HG02763 (cell line): ENCODE data around the gene DNASE1L2.
A peak's percentile ranks its signal among the peaks of the same experiment; 100 is the strongest.
"Not testable (repeated sequence)": the region's sequence is repeated elsewhere in the genome, so short reads cannot be mapped to it uniquely, and the experiment has no call there.

Experiments
- ATAC-seq: cut with Tn5 transposase; IDR thresholded peaks from one replicate; pipeline ENCODE4 v1.9.1; 2021; ENCODE audit warnings: mild to moderate bottlenecking, moderate library complexity; ENCODE audit not compliant: unreplicated experiment

Gene DNASE1L2

DNA sequence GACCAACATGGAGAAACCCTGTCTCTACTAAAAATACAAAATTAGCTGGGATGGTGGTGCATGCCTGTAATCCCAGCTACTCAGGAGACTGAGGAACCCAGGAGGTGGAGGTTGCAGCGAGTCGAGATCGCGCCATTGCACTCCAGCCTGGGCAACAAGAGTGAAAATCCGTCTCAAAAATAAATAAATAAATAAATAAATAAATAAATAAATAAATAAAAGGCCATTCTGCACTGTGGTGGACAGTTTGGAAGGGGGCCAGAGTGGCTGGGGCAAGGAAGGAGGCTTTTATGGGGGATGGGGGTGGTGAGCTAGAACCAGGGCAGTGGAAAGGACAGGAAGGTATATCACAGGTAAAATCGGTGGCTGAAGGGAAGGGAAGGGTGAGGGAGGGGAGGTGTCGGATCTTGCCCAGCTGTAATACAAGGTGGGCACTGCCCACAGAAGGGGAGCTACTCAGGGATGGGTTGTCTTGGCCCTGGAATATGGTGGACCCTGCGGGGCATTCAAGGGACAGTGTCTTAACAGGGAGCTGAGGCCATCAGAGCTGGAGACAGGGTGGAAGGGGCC is 33.0 kb upstream of the DNASE1L2 start:
- not testable (repeated sequence) for ATAC-seq

DNA sequence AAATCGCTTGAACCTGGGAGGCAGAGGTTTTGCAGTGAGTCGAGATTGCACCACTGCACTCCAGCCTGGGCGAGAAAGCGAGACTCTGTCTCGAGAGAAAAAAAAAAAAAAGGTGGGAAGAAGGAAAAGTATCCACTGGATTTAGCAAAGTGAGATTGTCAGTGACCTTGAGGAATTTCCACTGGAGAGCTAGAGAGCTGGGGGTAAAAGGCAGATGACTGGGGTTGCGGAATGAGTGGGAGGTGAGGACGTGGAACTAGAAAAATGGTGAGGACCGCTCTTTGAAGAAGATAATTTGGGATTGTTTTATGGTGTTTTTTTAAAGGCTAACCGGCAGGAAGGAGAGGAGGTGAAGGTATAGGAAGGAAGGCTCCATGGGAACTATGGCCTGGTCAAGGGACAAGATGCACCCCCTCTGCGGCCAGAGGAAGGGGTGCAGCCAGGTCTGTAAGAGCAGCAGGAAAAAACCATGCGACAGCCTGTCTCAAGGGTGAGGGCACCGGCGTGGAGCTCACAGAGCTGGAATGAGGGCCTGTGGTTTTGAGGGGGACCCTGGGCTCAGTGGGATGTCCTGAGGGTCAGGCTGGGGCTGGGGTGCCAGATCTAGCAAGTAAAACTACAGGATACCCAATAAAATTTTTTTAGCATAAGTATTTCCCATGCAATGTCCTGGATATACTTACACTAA is 31.7 kb upstream of the DNASE1L2 start:
- peak; percentile 2 for ATAC-seq

DNA sequence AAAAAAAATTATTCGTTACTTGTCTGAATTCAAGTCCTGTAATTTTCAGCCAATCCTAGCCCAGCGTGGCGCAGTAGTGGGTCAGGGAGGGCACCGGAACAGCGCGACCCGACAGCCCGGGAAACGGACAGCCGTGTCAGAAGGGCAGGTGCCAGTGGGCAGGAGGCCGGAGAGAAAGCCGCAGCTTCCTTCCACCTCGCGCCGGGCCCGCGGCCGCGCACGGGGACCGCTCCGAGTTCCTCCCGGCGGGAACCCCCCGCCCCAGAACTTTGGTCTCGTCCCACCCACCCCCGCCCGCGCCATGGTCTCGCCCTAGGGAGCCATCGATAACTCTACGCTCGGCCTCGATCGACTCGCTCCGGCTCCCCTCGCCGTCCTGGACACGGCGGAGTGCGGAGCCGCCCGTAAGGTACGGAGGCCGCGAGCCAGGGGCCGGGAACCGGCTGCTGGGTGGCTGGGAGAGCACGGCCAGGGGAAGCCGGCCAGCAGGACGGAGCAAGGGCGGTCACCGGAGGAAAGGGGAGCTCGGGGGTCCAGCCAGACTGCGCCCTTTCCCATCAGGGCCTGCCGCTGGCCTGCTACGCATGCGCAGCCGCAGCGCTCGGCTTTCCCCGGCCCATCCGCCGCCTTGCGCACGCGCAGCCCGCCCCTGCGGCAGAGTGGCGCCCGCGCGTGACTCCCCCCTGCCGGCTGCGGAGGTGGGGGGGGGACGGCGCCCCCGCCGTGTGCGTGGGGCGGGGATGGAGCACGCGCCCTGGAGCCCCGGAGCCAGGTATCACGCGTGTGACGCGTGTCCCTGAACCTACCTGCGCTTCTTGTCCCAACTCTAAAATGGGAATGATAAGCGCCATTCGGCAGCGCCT is 30.9 kb upstream of the DNASE1L2 start, which contains the start of gene MLST8:
MLST8 (plus strand) TSS at position 351 of the 863 bp plus-strand sequence. CDS start 632 bp downstream, outside the sequence.
- peak; percentile 82 for ATAC-seq

DNA sequence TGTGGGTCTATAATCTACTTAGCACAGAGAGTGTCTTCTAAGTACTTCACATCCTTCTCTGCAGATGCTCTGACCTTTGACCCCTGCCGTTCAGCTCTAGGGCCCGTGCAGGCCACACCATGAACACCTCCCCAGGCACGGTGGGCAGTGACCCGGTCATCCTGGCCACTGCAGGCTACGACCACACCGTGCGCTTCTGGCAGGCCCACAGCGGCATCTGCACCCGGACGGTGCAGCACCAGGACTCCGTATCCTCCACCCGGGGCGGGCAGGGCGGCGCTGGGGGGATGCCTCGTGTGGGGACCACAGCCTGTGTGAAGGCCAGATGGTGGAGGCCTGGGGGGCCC is 30.3 kb upstream of the DNASE1L2 start:
- ATAC-seq, result no peak

DNA sequence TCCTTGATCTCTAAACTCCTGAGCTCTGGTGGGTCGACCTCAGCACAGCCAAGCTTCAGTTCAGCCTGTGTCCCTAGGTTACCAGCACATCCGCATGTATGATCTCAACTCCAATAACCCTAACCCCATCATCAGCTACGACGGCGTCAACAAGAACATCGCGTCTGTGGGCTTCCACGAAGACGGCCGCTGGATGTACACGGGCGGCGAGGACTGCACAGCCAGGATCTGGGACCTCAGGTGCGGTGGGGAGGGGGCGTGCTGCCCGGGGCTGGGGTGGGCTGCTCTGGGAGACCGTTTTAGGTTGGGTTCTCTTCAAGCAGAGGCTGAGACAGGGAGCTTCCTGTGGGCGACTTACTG is 29.8 kb upstream of the DNASE1L2 start:
- no peak for ATAC-seq

DNA sequence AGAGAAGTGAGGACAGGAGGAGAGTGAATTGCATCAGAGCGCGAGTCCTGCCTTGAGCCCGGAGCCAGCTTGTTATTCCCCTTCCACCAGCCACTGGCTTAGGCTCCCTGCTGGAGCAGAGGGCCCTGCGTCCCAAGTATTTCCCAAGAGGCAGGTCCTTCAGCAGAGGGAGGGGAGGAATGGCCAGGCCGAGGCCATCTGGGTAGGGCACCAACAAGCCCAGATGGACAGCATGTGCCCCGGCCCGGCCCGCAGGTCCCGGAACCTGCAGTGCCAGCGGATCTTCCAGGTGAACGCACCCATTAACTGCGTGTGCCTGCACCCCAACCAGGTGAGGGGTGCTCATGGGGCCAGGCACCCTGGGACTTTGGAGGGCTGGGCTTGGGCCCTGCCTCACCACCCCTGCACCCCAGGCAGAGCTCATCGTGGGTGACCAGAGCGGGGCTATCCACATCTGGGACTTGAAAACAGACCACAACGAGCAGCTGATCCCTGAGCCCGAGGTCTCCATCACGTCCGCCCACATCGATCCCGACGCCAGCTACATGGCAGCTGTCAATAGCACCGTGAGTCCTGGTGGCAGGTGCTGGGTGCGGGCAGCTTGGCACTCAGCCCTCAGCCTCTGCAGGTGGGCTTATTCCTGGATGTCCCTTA is 29.3 kb upstream of the DNASE1L2 start:
- ATAC-seq, result no peak

DNA sequence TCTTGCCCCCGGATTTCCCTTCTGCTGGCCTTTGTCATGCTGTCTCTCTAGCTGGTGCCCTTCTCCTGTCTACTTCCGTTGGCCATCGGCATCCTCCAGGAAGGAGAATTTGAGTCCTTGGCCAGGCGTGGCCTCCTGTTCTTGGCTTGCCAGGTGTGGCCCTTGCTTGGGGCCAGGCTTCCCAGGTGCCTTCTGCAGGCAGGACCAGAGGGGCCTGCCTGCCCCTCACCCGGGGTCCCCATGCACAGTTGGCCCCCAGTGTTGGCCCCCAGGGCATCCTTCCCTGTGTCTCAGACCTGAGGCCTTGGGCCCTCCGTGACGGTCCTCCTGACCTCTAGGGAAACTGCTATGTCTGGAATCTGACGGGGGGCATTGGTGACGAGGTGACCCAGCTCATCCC is 28.4 kb upstream of the DNASE1L2 start:
- no peak for ATAC-seq

DNA sequence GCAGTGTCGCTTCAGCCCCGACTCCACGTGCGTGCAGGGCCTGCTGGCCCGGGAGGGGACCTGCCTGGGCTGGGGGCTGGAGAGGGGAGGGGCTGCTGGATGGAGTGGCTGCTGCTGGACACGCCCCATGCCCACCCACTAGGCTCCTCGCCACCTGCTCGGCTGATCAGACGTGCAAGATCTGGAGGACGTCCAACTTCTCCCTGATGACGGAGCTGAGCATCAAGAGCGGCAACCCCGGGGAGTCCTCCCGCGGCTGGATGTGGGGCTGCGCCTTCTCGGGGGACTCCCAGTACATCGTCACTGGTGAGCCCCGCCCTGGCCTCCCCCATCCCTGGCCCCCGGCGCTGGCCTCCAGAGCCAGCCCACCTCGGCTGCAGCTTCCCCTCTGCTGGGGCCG is 27.9 kb upstream of the DNASE1L2 start:
- ATAC-seq, result no peak

DNA sequence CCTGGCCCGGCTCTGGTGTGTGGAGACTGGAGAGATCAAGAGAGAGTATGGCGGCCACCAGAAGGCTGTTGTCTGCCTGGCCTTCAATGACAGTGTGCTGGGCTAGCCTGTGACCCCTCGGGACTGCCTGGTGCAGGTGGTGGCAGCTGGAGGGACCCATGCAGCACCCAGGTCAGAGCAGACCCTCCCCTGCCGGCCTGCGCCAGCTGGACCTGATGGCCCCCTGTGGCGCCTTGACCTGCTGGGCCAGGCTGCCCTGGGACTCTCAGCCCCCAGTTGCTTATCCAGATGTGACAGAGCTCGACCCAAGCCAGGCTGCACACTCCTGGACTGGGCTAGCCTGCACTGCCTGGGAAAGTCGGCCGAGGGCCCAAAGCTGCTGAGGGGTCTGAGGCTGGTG is 27.5 kb upstream of the DNASE1L2 start:
- ATAC-seq, result no peak

DNA sequence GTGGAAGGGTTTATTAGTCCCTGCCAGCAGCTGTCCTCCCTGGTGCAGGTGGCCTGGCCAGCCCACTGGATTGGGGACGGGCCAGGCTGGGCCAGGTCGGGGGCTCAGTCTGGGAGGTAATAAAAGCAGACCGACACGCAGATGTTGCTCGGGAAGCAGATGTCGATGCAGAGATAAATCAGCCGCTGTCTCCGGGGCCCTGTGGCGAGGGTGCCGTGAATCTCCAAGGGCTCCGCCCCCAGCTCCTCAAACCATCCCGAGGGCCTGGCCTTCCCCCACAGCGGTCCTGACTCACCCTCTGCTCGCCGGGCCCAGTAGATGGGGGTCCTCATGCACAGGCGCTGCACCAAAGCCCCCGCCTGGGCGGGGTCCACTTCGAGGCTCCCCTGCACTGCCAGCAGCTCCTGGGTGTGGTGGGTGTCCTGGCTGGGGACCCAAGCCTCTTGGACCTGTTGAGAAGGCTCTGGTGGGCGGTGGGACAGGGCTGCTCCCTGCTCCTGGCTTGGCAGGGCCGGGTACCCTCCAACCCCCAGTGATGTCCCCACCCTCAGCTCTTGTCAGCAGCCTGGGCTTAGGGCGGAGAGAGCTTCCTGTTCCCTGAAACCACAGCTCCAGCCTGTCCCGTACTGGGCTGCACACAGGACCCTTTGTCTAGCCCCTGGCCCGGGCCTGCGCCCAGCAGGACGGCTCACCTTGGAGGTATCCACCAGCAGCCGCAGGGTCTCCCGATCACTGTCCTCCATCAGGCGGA is 26.8 kb upstream of the DNASE1L2 start:
- no peak for ATAC-seq

DNA sequence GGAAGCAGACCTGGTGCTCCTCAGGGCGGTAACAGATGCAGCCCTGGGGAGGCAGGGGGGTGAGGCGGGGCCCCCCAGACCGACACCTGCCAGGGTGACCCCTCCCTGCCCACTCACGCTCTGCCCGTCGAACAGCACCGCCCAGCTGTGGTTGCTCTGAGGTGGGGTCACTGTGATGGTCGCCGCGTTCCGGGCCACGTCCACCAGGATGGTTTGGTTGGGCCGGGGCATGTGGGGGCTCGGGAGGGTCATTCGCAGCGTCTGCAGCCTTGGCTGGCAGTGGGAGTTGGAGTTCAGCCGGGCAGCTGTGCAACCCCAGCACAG is 26.3 kb upstream of the DNASE1L2 start:
- ATAC-seq, result no peak

DNA sequence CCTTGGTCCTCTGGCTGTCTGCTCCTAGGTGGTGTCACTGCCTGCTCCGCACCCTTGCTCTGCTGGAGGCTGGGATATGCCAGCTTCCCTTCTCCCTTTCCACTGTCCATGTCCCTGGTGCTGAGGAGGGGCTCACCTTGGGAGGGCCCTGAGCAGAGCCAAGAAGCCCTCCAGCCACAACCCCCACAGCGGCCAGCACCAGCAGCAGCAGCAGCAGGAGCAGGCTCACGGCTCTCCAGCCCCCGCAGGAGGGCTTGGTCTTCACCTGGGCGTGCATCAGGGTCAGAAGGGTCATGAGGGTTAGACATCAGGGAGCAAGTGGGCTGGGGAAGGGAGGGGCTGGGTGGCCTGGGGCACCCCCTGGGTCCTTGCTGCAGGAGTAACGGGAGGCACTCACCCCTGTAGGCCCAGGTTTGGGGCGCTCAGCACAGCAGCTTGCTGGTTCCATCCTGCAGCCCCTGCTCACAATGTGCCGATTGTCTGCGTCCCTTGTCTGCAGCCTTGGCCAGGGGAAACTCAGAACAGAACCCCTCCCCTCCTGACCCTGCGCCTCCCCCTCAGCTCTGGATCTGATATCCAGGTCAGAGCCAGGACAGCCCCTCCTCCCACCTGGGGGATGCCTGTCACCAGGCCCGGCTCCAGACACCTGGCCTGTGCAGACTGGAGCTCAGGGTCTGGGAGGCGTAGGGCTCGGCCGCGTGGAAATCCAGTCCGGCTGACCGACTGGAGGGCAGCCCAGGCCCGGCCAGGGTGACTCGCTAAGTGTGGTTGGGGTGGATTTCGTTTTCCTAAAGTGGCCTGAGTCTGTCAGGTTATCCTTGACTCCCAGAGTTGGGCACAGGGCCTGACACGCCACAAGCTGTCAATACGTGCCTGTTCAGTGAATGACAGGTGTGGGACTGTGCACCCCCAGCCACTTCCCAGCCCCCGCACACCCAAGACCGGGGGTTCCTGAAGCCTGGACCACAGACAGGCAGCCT is 25.6 kb upstream of the DNASE1L2 start, which contains the start of gene BRICD5:
BRICD5 (minus strand) TSS at position 478 of the 980 bp plus-strand sequence; CDS start at position 448, 30 bp downstream.
- no peak for ATAC-seq

DNA sequence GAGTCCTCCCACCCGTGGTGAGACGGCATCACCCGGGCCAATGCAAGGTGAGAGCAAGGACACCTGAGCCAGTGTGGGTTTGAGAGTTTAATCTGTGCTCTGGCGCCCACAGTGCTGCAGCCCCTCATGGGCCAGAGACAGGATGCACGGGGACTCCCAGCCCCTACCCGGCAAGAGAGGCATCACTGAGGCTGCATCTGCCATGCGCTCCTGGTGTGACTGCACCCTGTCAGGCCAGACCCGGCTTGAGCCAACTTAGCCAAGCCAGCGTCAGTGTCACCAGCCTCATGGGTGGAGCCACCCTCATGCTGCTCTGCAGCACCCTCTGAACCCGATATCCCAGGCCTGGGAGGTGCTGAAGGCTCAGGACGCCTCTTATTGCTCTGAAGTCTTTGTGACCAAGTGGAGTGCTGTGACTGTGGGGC is 24.3 kb upstream of the DNASE1L2 start:
- no peak for ATAC-seq

DNA sequence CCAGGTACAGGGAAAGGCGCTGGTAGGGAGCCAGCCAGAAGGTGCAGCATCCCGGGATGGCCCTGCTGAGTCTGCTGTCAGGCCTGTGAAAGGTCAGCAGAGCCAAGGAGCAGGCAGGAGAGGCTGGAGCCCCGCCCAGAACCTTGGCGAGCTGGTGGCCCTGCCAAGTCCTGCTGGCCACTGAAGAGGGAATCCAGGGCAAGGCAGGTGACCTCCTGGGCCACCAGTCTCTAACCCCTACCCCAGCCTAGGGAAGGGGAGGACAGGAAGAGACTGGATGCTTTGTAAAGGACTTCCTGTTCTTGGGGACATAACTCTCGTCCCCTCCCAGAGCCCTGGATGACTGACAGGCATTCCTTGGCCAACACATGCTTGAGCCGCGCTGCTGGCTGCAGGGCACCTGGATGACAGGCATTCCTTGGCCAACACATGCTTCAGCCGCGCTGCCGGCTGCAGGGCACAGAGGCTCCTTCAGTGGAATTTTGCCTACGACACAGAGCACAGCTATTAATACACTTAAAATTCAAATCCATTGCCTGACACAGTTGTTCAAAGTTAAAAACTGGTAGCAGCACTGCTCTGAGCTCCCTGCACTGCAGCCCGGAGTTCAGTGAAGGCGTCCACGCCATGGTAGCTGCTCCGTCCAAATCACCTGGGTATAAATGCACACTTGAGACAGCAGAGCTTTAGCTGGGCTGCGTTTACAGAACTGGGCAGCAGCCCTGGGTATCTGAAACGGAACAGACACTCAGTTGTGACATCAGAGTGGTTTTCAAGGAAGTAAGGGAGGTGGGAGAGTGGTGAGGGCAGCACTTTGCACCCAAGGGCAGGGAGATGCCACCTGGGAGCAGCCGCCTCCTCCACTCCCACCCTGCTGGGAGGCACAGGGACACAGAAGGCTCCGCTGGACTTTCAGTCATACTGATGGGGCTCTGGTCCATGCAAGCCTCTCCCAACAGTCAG is 23.6 kb upstream of the DNASE1L2 start:
- ATAC-seq, result no peak

DNA sequence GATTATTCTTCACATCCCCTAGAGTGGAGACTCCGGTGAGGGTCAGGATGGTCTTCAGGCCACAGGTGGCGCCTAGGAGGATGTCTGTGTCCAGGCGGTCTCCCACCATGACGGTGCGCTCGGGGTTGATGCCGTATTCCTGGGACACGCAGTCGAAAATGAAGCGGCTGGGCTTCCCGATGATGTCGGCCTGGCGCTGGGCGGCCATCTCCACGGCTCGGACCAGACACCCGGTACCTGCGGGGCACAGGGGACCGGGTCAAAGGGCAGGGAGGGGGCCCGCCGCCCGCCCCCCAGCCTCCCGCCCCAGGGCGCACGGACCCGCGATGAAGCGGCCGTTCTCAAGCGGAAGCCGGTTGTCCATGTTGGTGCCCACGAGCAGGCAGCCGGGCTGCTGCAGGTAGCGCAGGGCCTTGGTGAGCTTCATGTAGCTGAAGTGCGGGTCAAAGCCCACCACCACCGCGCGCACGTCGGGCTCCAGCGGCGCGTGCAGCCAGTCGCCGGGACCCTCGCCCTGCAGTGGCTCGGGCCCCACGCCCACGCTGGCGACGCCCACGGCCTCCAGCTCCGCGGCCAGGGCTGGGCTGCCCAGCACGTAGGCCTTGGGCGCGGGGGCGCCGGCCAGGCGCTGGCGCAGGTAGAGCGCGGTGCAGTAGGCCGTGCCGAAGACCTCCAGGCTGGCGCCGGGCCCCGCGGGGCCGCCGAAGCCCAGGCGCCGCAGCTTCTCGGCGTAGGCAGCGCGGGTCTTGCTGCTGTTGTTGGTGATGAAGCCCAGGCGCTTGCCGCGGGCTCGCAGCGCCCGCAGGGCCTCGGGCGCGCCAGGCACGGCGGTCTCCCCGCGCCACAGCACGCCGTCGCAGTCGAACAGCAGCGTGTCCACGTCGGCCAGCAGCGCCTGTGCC is 22.2 kb upstream of the DNASE1L2 start:
- peak; percentile 2 for ATAC-seq

DNA sequence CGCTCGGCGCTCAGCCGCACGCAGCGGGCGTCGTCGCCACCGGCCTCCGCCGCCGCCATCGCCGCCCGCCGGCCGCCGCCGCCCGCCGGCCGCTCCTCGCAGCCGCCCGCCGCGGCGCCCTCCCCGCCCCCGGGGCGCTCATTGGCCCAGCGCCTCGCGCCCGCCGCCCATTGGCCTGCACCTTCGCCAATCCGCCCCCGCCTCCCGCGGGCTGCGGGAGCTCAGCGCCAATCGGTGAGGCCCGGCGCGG is 21.6 kb upstream of the DNASE1L2 start, which contains the start of gene PGP:
PGP (minus strand) TSS at position 122 of the 250 bp plus-strand sequence; CDS start at position 59, 63 bp downstream.
- ATAC-seq, result peak; percentile 89

DNA sequence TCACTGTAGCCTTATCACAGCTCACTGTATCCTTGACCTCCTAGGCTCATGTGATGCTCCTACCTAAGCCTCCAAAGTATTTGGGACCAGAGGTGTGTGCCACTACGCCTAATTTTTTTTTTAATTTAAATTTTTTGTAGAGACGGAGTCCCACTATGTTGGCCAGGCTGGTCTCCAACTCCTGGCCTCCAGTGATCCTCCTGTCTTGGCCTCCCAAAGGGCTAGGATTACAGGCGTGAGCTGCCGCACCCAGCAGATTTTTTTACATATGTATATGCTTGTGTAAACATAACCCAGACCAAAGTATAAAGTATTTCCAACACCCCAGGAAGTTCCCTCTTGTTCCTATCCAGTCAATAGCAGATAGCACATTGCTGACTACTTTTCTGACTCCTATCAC is 19.9 kb upstream of the DNASE1L2 start:
- ATAC-seq, result no peak
